Activated CD4-positive, alpha-beta memory T cell treated with anti-CD3 and anti-CD28 coated beads for 36 hours (primary cell): Measurements from ENCODE around the gene PAQR5. TPM values are rescaled to one million over a fixed set of nuclear protein-coding genes. Genes with fewer than 3 reads are reported as not detected.

Source experiments
- CTCF ChIA-PET: fragments of 350-600 bp; sonication (Branson Sonifier 250); formaldehyde crosslinking; loops from one replicate; lab custom pipeline; 2021; ENCODE audit warnings: antibody characterized with exemption, inconsistent platforms; lab: Charles Lee
- POLR2A ChIA-PET: fragments of 350-600 bp; sonication (Branson Sonifier 250); formaldehyde crosslinking; loops from one replicate; lab custom pipeline; 2021; ENCODE audit warnings: antibody characterized with exemption; lab: Charles Lee
- DNase-seq: peaks from one replicate; pipeline ENCODE4 v3.0.0-alpha.2; 2020
- H3K27ac Mint-ChIP-seq: one replicate; pipeline ENCODE4 v1.8.0; 2021; ENCODE audit warnings: mixed read lengths
- H3K27me3 Mint-ChIP-seq: one replicate; pipeline ENCODE4 v1.8.0; 2021; ENCODE audit warnings: mixed read lengths
- H3K36me3 Mint-ChIP-seq: one replicate; pipeline ENCODE4 v1.8.0; 2021; ENCODE audit warnings: mixed read lengths
- H3K4me1 Mint-ChIP-seq: one replicate; pipeline ENCODE4 v1.8.0; 2021; ENCODE audit warnings: low read depth, mixed read lengths
- H3K4me3 Mint-ChIP-seq: one replicate; pipeline ENCODE4 v1.8.0; 2021; ENCODE audit warnings: mild to moderate bottlenecking, mixed read lengths
- H3K9me3 Mint-ChIP-seq: one replicate; pipeline ENCODE4 v1.8.0; 2021; ENCODE audit warnings: mixed read lengths
- intact Hi-C: fragments of 100-400 bp; cut with micrococcal nuclease; formaldehyde crosslinking; loops from one replicate; pipeline ENCODE4 v1.15.1; 2023
- total RNA-seq, 2 experiments: library from RNA; stranded (reverse); gene quantifications; one replicate each; pipeline ENCODE4 v1.2.3, GENCODE V29; 2021

The PAQR5 gene
- total RNA-seq, 2 experiments from 2014 or later: 0.10 to 0.15 TPM

- DNase-seq: no peak
- H3K27me3 Mint-ChIP-seq: no peaks in the 10 kb centered on the region
- H3K9me3 Mint-ChIP-seq: no peaks in the 10 kb centered on the region
- intact Hi-C loops: no loop called here
- no peak overlapping the region for H3K4me3 Mint-ChIP-seq
- ChIA-PET CTCF (no interaction called here), POLR2A (no interaction called here)
- H3K27ac Mint-ChIP-seq: no peak overlapping the region
- H3K4me1 Mint-ChIP-seq: no peaks in the 10 kb centered on the region
- no peaks in the 10 kb centered on the region for H3K36me3 Mint-ChIP-seq
Observed at GRCh38 chr15:69344238-69344637, 45.5 kb downstream of the PAQR5 start.

DNA sequence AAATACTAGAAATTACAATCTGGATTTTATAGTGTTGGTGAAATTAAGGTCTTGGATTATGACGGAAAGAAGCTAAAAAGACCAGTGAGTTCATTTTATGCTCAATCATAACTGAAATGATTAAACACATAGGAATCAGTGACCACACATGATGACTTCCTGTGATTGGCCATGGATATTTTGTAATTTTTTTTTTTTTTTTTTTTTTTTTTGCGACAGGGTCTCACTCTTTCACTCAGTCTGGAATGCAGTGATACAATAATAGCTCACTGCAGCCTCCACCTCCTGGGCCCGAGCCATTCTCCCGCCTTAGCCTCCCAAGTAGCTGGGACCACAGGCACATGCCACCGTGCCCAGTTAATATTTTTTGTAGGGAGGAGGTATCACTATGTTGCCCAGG lies 47.4 kb downstream of the PAQR5 start:
- H3K9me3 Mint-ChIP-seq: no peaks in the 10 kb centered on the region
- no peak for DNase-seq
- POLR2A ChIA-PET: interaction anchor here (0.6 kb wide), 1 partner anchor 62 kb away, joined by 4 read pairs; no protein-coding TSS in a partner anchor
- H3K4me3 Mint-ChIP-seq: no peak overlapping the region
- CTCF ChIA-PET: no interaction called here
- H3K27ac Mint-ChIP-seq: no peak overlapping the region
- H3K36me3 Mint-ChIP-seq: no peaks in the 10 kb centered on the region
- intact Hi-C loops: no loop called here
- H3K27me3 Mint-ChIP-seq: no peaks in the 10 kb centered on the region
- H3K4me1 Mint-ChIP-seq: no peaks in the 10 kb centered on the region

GRCh38 chr15:69351333-69351732 lies 52.6 kb downstream of the PAQR5 start:
- intact Hi-C loops: no loop called here
- no peaks in the 10 kb centered on the region for H3K9me3 Mint-ChIP-seq
- H3K36me3 Mint-ChIP-seq: no peaks in the 10 kb centered on the region
- no peak overlapping the region for H3K4me3 Mint-ChIP-seq
- ChIA-PET POLR2A (no interaction called here), CTCF (no interaction called here)
- H3K27ac Mint-ChIP-seq: no peak overlapping the region
- no peak for DNase-seq
- H3K27me3 Mint-ChIP-seq: no peaks in the 10 kb centered on the region
- H3K4me1 Mint-ChIP-seq: no peaks in the 10 kb centered on the region

DNA sequence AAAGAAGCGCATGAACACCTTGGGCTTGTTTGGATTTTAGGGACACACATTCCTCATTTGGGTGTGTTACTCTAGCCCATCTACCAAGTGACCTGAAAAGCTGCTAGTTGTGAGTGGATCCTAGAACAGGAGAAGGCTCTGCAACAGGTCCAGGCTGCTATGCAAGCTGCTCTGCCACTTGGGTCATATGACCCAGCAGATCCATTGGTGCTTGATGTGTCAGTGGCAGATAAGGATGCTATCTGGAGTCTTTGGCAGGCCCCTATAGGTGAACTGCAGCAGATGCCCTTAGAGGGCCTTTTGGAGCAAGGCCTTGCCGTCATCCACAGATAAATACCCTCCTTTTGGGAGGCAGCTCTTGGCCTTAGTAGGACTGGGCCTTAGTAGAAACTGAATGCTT lies 53.2 kb downstream of the PAQR5 start:
- intact Hi-C loops: no loop called here
- H3K4me3 Mint-ChIP-seq: no peak overlapping the region
- DNase-seq: no peak
- POLR2A ChIA-PET: no interaction called here
- H3K27me3 Mint-ChIP-seq: no peaks in the 10 kb centered on the region
- no peaks in the 10 kb centered on the region for H3K4me1 Mint-ChIP-seq
- H3K9me3 Mint-ChIP-seq: no peaks in the 10 kb centered on the region
- H3K36me3 Mint-ChIP-seq: no peaks in the 10 kb centered on the region
- no peak overlapping the region for H3K27ac Mint-ChIP-seq
- CTCF ChIA-PET: no interaction called here

GRCh38 chr15:69357773-69358771 lies 59.4 kb downstream of the PAQR5 start:
- no peak for DNase-seq
- no peaks in the 10 kb centered on the region for H3K36me3 Mint-ChIP-seq
- no peaks in the 10 kb centered on the region for H3K27me3 Mint-ChIP-seq
- ChIA-PET POLR2A (no interaction called here), CTCF (no interaction called here)
- no peak overlapping the region for H3K4me3 Mint-ChIP-seq
- no peak overlapping the region for H3K27ac Mint-ChIP-seq
- no peaks in the 10 kb centered on the region for H3K9me3 Mint-ChIP-seq
- intact Hi-C loops: no loop called here
- no peaks in the 10 kb centered on the region for H3K4me1 Mint-ChIP-seq

- CTCF ChIA-PET: no interaction called here
- POLR2A ChIA-PET: no interaction called here
- Mint-ChIP-seq H3K4me1 (no peaks in the 10 kb centered on the region), H3K36me3 (no peaks in the 10 kb centered on the region), H3K4me3 (no peak overlapping the region), H3K9me3 (no peaks in the 10 kb centered on the region), H3K27me3 (no peaks in the 10 kb centered on the region), H3K27ac (no peak overlapping the region)
- DNase-seq: no peak
- intact Hi-C loops: no loop called here
Observed at GRCh38 chr15:69358850-69359249, 60.1 kb downstream of the PAQR5 start.

DNA sequence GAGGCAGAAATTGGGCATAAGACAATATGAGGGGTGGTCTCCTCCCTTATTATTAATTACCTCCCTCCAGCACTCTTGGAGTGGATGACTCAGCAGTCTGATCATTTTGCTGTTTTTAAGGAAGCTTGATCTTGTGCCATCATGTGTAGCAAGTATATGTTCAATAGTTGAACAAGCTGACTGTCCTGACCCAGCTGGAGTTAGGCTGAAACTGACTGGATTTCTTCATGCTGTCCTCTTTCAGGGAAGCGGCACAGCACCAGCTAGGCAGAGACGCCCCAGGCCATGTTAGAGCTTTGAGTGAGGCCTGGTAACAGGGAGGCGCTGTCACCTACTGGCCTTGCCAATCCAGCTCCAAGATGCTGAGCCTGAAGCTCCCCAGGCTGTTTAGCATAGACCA lies 61.0 kb downstream of the PAQR5 start:
- H3K4me3 Mint-ChIP-seq: no peak overlapping the region
- H3K27ac Mint-ChIP-seq: no peak overlapping the region
- ChIA-PET POLR2A (no interaction called here), CTCF (no interaction called here)
- H3K36me3 Mint-ChIP-seq: no peaks in the 10 kb centered on the region
- no peaks in the 10 kb centered on the region for H3K27me3 Mint-ChIP-seq
- no peaks in the 10 kb centered on the region for H3K9me3 Mint-ChIP-seq
- intact Hi-C loops: no loop called here
- H3K4me1 Mint-ChIP-seq: no peaks in the 10 kb centered on the region
- no peak for DNase-seq

- Mint-ChIP-seq H3K9me3 (no peaks in the 10 kb centered on the region), H3K36me3 (no peaks in the 10 kb centered on the region), H3K27me3 (no peaks in the 10 kb centered on the region), H3K27ac (no peak overlapping the region), H3K4me3 (no peak overlapping the region), H3K4me1 (no peaks in the 10 kb centered on the region)
- ChIA-PET CTCF (no interaction called here), POLR2A (no interaction called here)
- intact Hi-C loops: no loop called here
- DNase-seq: no peak
Observed at GRCh38 chr15:69360642-69361041, 61.9 kb downstream of the PAQR5 start.

DNA sequence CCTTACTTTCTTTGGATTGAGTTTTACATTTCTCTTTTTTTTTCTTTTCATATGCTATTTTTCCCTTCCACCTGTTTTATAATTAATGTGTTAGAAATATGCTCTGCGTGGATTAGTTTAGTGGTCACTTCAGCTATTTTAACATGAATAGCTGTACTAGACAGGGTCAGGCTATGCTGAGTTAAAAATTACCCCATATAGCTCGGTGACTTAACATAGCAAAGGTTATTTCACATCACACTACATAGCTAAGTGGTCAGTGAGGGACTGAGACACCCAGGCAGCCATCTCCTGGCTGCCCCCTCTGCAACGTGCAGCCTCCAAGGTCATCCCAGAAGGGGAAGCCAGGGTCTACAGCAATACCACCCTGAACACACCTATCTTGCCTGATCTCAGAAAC lies 68.5 kb downstream of the PAQR5 start:
- ChIA-PET POLR2A (no interaction called here), CTCF (no interaction called here)
- intact Hi-C loops: no loop called here
- H3K9me3 Mint-ChIP-seq: no peaks in the 10 kb centered on the region
- no peak overlapping the region for H3K4me3 Mint-ChIP-seq
- H3K36me3 Mint-ChIP-seq: no peaks in the 10 kb centered on the region
- no peak for DNase-seq
- H3K4me1 Mint-ChIP-seq: no peaks in the 10 kb centered on the region
- no peak overlapping the region for H3K27ac Mint-ChIP-seq
- peaks cover 10% of the 10 kb centered on the region for H3K27me3 Mint-ChIP-seq

DNA sequence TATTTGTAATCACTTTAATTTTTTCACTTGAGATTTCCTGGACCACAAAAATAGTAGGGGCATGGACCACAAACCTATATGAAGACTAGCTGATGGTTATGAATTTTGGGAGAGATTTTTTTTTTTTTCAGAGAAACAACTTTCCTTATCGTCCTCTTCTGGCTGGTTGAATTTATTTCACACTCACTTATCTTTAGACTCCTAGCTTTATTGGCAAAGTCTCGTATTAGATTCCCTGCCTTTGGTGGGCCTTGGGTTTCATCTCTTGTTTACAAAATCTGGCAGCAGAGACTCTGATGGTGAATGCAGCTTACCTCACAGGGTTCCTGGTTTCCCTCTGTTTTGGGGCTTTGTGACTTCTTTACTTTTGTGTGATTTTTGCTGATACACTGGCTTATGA lies 70.9 kb downstream of the PAQR5 start:
- ChIA-PET CTCF (no interaction called here), POLR2A (no interaction called here)
- no peak for DNase-seq
- Mint-ChIP-seq H3K4me1 (no peaks in the 10 kb centered on the region), H3K27ac (no peak overlapping the region), H3K36me3 (no peaks in the 10 kb centered on the region), H3K4me3 (no peak overlapping the region), H3K27me3 (peaks cover 14% of the 10 kb centered on the region), H3K9me3 (no peaks in the 10 kb centered on the region)
- intact Hi-C loops: no loop called here

DNA sequence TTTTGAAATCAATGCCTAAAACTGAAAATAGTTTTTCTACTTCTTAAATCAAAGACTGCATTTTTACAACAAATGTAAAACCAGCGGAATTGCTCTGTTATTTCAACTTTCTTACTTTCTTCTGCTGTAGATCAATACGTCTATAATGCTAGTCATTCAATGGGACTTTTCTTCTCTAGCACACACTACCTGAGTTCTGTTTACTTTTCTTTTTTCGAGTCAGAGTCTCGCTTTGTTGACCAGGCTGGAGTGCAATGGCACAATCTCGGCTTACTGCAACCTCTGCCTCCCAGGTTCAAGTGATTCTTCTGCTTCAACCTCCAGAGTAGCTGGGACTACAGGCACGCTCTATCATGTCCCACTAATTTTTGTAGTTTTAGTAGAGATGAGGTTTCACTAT lies 74.7 kb downstream of the PAQR5 start:
- no peak overlapping the region for H3K4me3 Mint-ChIP-seq
- ChIA-PET POLR2A (no interaction called here), CTCF (no interaction called here)
- intact Hi-C loops: no loop called here
- DNase-seq: no peak
- no peak overlapping the region for H3K27ac Mint-ChIP-seq
- H3K27me3 Mint-ChIP-seq: peaks cover 17% of the 10 kb centered on the region
- no peaks in the 10 kb centered on the region for H3K4me1 Mint-ChIP-seq
- H3K36me3 Mint-ChIP-seq: no peaks in the 10 kb centered on the region
- no peaks in the 10 kb centered on the region for H3K9me3 Mint-ChIP-seq

DNA sequence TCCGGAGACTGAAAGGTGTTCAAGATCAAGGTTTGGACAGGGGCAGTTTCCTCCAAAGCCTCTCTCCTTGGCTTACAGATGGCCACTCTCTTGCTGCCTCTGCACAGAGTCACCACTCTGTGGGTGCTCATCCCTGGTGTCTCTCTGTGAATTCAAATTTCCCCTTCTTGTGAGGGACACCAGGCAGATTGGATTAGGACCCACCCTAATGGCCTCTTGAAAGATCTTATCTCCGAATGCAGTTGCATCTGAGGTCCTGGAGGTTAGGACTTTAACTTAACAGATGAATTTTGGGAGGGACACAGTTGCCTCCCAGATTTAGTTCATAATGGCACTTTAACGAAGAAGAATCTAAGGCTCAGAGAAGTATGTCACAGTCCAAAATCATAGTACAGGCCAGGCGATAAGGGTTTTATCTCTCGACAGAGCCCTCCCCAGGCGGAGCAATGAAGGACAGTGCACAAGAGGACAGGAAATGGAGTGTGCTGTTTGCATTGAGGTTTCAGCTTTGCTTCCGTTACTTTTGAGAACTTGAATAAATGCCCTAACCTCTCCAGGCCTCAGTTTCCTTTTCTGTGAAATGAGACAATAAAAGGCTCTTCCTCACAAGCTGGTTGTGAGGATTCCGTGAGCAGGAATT lies 76.6 kb downstream of the PAQR5 start:
- Mint-ChIP-seq H3K27me3 (peaks cover 21% of the 10 kb centered on the region), H3K27ac (no peak overlapping the region), H3K4me1 (no peaks in the 10 kb centered on the region), H3K36me3 (no peaks in the 10 kb centered on the region), H3K4me3 (no peak overlapping the region), H3K9me3 (no peaks in the 10 kb centered on the region)
- intact Hi-C loops: no loop called here
- POLR2A ChIA-PET: no interaction called here
- DNase-seq: no peak
- CTCF ChIA-PET: no interaction called here
